Neural cell (in vitro differentiated cells): ENCODE results near the gene TMEM273.

Experiments
- EZH2 ChIP-seq: fragments of 200-600, 300-800 bp; shearing (Covaris generic), sonication (generic); IDR thresholded peaks from 2 replicates; pipeline ENCODE4 v1.6.1; 2014; ENCODE audit warnings: antibody characterized with exemption, low read length, borderline replicate concordance, mild to moderate bottlenecking; ENCODE audit not compliant: insufficient read depth, poor library complexity, severe bottlenecking
- POLR2AphosphoS5 ChIP-seq: IDR thresholded peaks from 2 replicates; pipeline ENCODE4 v1.6.1; 2012
- REST ChIP-seq: IDR thresholded peaks from 2 replicates; pipeline ENCODE4 v1.6.1; 2012; ENCODE audit warnings: borderline replicate concordance
- TF ChIP-seq, protein P1 (sequence below): fragments of 450-650 bp; IDR thresholded peaks from 2 replicates; pipeline ENCODE4 v1.5.1; 2014; ENCODE audit warnings: antibody characterized with exemption, mild to moderate bottlenecking, moderate library complexity; ENCODE audit not compliant: poor library complexity, severe bottlenecking

DNA sequence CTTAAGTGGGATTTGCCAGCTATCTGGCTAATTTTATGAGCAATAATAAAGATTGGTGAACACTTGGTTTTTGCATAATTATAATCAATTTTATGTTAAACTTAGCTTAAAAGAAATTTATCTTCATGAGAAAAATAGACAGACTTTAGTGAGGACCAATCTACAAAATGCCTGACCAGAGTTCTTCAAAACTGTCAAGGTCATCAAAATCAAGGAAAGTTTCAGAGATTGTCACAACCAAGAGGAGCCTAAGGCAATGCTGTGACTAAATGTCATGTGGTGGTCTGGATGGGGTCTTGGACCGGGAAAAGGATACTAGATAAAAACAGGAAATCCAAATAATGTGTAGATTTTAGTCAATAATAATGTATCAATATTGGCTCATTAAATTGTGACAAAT lies 36.7 kb downstream of the TMEM273 start:
- TF ChIP-seq, protein P1, sequence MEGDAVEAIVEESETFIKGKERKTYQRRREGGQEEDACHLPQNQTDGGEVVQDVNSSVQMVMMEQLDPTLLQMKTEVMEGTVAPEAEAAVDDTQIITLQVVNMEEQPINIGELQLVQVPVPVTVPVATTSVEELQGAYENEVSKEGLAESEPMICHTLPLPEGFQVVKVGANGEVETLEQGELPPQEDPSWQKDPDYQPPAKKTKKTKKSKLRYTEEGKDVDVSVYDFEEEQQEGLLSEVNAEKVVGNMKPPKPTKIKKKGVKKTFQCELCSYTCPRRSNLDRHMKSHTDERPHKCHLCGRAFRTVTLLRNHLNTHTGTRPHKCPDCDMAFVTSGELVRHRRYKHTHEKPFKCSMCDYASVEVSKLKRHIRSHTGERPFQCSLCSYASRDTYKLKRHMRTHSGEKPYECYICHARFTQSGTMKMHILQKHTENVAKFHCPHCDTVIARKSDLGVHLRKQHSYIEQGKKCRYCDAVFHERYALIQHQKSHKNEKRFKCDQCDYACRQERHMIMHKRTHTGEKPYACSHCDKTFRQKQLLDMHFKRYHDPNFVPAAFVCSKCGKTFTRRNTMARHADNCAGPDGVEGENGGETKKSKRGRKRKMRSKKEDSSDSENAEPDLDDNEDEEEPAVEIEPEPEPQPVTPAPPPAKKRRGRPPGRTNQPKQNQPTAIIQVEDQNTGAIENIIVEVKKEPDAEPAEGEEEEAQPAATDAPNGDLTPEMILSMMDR = no peak
- TF ChIP-seq POLR2AphosphoS5 (no peak), REST (no peak), EZH2 (no peak)
